HCEC 1CT (cell line): Measurements from ENCODE around the gene ZFHX3.
A peak's percentile ranks its signal among the peaks of the same experiment; 100 is the strongest.

ENCODE experiments used
- DNase-seq: peaks from one replicate; pipeline ENCODE4 v3.0.0-alpha.2; 2017

ZFHX3 gene

GRCh38 chr16:72840631-72841381 lies 207.1 kb downstream of the ZFHX3 start:
- peak; percentile 39 for DNase-seq

DNA sequence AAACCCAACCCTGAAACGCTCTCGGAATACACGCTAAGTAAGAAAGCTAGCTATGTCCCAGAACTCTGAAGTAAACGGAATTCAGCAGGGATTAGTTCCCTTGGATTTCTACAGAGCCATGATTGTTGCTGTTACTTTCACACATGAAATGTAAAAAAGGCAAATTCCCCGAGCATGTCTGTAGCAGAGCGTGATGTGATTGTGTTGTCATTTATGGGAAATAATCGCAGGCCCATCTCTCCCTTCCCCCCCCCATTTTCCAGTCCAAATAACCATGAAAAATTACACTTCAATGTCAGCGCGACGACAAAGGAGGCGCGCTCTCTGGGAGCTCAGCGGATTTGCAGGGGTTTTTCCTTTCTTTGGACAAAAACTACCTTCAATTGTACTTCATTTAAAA lies 209.0 kb downstream of the ZFHX3 start:
- no peak for DNase-seq

DNA sequence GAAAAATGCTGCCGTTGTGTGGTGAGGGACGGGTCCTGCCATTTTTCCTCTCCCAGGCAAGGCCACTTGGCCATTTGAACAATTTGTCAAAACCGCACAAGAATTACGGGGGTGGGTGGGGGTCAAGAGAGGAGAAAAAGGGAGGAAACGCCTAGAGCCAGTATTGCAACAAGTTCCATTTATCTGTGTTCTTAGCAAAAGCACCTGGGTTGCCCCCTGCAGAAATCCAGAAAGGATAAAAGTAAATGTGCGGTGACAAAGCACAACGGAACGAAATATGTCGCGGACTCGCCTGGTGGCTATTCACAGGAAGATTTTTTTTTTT lies 209.4 kb downstream of the ZFHX3 start:
- no peak for DNase-seq

DNA sequence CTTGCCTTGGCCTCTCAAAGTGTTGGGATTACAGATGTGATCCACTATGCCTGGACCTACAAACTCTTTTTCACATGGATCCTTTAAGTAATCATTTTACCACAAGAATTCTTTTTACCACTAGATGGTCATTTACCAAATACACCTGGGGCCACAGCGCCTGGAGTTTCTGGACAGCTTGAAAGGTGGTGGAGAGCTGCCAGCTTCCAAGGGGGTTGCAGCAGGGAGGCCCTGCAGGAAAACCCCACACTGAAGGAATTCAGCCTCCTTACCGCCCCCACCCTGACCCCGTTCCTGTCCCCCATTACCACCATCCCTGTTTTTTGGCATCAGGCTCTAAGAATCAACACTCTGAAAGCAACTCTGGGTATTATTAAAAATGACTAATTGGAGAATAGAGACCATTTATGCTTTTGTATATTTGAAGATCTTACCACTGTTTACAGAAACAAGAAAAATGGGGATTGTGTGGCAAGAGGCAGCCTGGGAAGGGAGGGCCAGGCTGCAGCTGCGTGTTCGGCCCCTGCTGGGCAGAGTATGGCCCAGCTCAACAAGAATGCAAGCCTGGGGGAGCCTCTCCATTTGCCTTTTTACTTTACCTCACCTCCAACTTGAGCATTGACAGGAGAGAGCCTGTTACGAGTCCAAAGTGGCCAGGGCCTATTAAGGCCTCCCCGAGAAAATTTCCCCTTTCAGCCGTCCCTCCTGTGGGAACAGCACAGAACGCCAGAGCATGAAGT lies 209.9 kb downstream of the ZFHX3 start:
- DNase-seq = no peak

DNA sequence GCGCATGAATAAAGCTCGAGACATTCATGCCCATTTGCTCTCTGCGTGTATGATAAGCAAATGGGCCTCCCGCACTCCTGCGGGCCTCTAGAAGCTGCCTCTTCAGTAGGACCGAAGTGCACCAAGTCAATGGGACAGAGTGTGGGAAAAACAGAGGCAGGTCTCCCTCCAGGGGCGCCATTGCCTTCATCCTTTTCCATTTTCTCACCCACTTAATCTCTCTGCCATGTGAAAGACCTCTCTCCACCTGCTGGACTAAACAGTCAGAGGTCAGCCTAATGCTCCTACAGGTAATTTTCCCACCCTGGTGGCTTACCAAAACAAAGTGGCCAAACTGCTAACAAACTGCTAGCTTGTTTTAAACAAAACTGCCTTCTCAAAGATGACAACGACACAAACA lies 210.9 kb downstream of the ZFHX3 start:
- no peak for DNase-seq

DNA sequence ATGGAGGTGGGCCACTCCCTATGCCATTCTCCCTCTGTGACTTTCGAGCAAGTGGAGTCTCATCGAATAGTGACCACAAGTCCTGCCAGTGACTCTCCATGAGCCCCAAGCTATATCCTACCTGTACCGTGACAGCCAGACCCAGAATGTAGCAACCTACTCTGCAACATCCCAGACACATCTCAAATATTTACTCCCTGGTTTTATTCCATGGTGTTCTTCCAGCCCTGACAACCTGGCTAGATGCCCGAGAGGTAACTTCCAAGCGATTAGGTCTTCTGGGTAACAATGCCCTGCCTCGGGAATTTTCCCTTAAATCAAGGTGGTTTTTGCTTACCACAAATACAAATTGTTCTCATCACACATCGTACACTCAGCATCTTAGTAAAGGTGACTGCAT lies 211.7 kb downstream of the ZFHX3 start:
- no peak for DNase-seq

DNA sequence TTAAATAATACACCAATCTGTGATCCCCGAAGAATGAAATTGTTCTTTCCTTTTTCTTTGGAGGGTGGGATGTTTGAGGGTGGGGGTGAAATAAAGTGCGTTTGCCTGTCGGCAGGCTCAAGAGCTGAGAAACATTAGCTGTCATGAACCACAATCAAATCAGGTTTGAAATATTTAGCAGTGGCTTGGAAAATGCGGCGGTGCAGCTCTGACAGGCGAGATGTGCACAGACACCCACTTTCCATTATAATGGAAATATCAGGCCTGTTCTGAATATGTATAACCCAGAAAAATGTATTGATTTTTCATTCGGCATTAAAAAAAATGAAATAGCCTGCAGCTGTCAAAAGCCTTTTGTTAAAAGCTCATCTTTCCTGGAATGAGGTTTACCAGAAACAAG lies 212.8 kb downstream of the ZFHX3 start:
- DNase-seq = no peak

GRCh38 chr16:72834499-72834898 lies 213.4 kb downstream of the ZFHX3 start:
- DNase-seq = no peak

- DNase-seq = no peak
These were observed 214.0 kb downstream of the ZFHX3 start for GRCh38 chr16:72833969-72834368.

DNA sequence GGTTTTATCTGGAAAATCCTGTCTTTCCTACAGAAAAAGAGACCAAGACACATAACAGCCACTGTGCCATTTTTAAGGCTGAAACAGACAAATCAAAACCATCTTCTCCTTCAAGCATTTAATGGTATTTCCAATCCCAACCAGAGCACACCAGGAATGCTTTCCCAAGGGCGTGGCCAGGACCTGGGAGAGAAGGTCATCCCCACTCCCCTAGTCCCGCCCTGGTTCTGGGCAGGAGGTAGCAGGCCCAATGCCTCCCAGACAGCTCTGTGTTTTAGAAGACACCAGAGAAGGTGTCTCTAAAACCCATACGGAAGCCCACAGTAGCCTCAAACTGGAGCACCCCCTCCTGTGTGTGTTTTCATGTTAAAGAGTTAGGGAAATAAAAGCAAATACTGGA lies 214.4 kb downstream of the ZFHX3 start:
- no peak for DNase-seq

GRCh38 chr16:72832621-72833248 lies 215.2 kb downstream of the ZFHX3 start:
- peak; percentile 55 for DNase-seq

- DNase-seq = peak; percentile 16
These were observed 217.8 kb downstream of the ZFHX3 start for GRCh38 chr16:72829846-72830775.

- DNase-seq = no peak
These were observed 220.1 kb downstream of the ZFHX3 start for GRCh38 chr16:72827866-72828265.

DNA sequence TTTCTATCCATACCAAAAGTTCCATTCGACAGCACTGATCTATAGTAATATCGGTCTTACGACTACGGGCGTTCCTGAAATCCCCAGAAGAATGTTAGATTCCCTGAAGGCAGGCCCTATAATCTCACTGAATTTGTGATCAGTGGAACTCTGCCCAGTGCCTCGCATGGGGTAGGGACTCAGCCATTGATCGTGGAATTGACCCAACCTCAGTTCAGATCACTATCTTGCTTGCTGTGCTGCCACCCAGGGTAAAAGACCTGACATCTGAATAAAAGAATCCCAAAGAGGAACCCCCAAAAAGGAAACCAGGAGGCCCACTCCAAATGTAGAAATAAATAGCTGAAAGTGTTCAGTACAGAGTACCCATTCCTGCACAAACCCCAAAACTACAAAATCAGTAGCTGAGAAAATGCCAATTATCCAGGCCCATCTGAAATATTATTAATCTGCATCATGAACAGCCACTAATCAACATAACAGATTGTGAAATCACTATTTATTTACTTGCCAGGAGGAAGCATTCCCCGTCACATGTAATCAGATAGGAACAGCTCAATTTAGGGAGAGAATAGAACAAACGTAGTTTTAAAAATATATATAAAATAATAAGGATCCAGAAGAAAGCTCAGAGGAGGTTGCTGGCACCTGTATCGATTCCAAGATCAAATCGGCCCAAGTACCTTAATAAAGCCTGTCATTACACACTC lies 221.9 kb downstream of the ZFHX3 start:
- no peak for DNase-seq

GRCh38 chr16:72824761-72825160 lies 223.2 kb downstream of the ZFHX3 start:
- no peak for DNase-seq

- no peak for DNase-seq
These were observed 223.9 kb downstream of the ZFHX3 start for GRCh38 chr16:72824027-72824426.

GRCh38 chr16:72821185-72821950 lies 226.6 kb downstream of the ZFHX3 start:
- no peak for DNase-seq

DNA sequence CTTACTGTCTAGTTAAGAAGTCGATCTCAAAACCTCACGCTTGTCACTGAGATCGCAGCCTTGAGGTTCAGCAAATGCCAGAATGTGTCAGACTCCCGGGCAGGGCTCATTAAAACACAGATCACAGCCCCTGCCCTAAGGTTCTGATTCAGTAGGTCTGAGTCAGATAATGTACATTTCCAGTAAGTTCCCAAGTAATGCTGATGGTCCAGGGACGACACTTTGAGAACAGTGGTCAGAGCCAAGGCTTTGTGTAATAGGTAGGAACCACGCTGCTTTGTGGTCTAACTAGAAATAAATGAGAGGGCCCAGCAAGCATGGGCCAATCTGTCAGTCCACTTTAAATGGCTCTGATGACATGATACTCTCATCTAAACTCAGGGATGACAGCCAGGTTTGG lies 228.6 kb downstream of the ZFHX3 start:
- DNase-seq = peak; percentile 34

- DNase-seq = no peak
These were observed 229.6 kb downstream of the ZFHX3 start for GRCh38 chr16:72818236-72818845.

DNA sequence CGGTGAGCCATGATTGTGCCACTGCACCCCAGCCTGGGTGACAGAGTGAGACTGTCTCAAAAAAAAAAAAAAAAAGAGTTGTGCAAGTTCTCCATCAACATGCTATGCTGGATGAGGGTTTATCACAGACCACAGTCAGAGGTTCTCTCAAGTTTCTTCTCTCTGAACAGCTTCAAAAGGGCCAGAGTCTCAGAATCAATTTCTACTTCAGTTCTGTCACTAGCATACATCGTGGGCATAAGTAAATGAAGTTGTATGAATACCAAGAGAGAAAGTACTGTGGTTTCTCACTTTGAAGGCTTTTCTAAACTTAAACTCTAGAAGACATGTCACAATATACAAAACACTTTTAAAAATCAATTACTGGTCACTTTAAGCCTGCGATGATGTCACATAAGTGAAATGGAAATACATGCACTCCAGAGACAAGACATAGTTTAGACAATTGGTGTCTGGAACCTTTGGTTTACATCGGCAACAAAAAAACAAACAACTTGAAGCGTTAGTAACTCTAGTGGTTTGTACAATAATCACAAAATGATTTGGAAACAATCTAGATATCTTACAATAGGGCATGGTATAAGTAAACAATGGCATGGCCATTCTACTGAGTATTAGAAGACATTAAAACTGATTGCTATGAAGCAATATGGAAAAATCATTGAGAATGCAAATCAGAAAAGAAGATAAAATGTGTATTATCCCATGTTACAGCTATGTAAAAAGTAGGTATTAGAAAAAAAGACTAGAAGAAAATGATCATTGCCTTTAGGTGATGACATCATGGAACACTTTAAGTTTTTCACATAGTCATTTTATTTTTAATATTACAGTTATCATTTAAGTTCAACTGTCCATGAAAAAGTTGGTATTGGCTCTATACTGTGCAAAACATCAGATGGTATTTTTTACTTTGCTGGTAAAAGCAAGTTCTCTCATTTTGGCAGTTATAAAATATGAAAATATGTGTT lies 232.3 kb downstream of the ZFHX3 start:
- no peak for DNase-seq
